Measurements from ENCODE around the gene SARDH.
"Not testable (repeated sequence)": the region's sequence is repeated elsewhere in the genome, so short reads cannot be mapped to it uniquely, and the experiment has no call there.

The SARDH gene

GRCh38 chr9:133775291-133775690 is 37.1 kb upstream of the SARDH start:
- no peak for DNase-seq

- no peak for DNase-seq
Observed at GRCh38 chr9:133774799-133775198, 36.6 kb upstream of the SARDH start.

GRCh38 chr9:133773889-133774655 is 35.9 kb upstream of the SARDH start:
- DNase-seq = no peak

- no peak for DNase-seq
Observed at GRCh38 chr9:133772581-133772980, 34.4 kb upstream of the SARDH start.

GRCh38 chr9:133771486-133772482 is 33.6 kb upstream of the SARDH start:
- no peak for DNase-seq

- no peak for DNase-seq
Observed at GRCh38 chr9:133770076-133770777, 32.1 kb upstream of the SARDH start.

- DNase-seq = no peak
Observed at GRCh38 chr9:133769511-133770075, 31.4 kb upstream of the SARDH start.

GRCh38 chr9:133768859-133769510 is 30.8 kb upstream of the SARDH start:
- no peak for DNase-seq

GRCh38 chr9:133768371-133768858 is 30.3 kb upstream of the SARDH start:
- DNase-seq = no peak

- no peak for DNase-seq
Observed at GRCh38 chr9:133767625-133768024, 29.5 kb upstream of the SARDH start.

- DNase-seq = no peak
Observed at GRCh38 chr9:133767008-133767407, 28.9 kb upstream of the SARDH start.

GRCh38 chr9:133766234-133766633 is 28.1 kb upstream of the SARDH start:
- not testable (repeated sequence) for DNase-seq

- DNase-seq = no peak
Observed at GRCh38 chr9:133763272-133764183, 25.4 kb upstream of the SARDH start.

GRCh38 chr9:133762488-133763271 is 24.5 kb upstream of the SARDH start:
- no peak for DNase-seq

GRCh38 chr9:133761641-133762248 is 23.6 kb upstream of the SARDH start:
- DNase-seq = no peak

GRCh38 chr9:133760713-133761290 is 22.6 kb upstream of the SARDH start:
- no peak for DNase-seq

GRCh38 chr9:133759946-133760345 is 21.8 kb upstream of the SARDH start:
- DNase-seq = no peak

GRCh38 chr9:133759146-133759900 is 21.2 kb upstream of the SARDH start:
- DNase-seq = no peak

GRCh38 chr9:133758228-133758627 is 20.1 kb upstream of the SARDH start:
- DNase-seq = no peak

Data from NCI-H2227 treated with DMSO at 0.1 percent for 48 hours (cell line).